Osteoblast (primary cell): ENCODE measurements around the gene THOP1. TPM values are rescaled to one million over a fixed set of nuclear protein-coding genes. Genes with fewer than 3 reads are reported as not detected.

Source experiments
- DNase-seq: peaks from one replicate; pipeline ENCODE4 v3.0.0; 2011; ENCODE audit warnings: low spot score, mixed read lengths; ENCODE audit not compliant: insufficient read length; ENCODE audit errors: missing footprints
- H2AFZ ChIP-seq: 2 replicates; pipeline ENCODE4 v1.6.0; 2011; ENCODE audit warnings: mild to moderate bottlenecking, low read length
- H3K27ac ChIP-seq: 2 replicates; pipeline ENCODE4 v1.5.1; 2011; ENCODE audit warnings: mild to moderate bottlenecking, low read depth, low read length, moderate library complexity
- H3K27me3 ChIP-seq: 2 replicates; pipeline ENCODE4 v1.6.0; 2012; ENCODE audit warnings: mild to moderate bottlenecking, control low read depth, inconsistent platforms, low read length, moderate library complexity; ENCODE audit not compliant: insufficient read depth
- H3K36me3 ChIP-seq: 2 replicates; pipeline ENCODE4 v1.5.1; 2011; ENCODE audit warnings: mild to moderate bottlenecking, low read length, control low read depth, moderate library complexity; ENCODE audit not compliant: insufficient read depth
- H3K4me1 ChIP-seq: 2 replicates; pipeline ENCODE4 v1.5.1; 2011; ENCODE audit warnings: mild to moderate bottlenecking, low read length, control low read depth, moderate library complexity; ENCODE audit not compliant: insufficient read depth
- H3K4me2 ChIP-seq: 2 replicates; pipeline ENCODE4 v1.6.0; 2011; ENCODE audit warnings: mild to moderate bottlenecking, low read length; ENCODE audit not compliant: insufficient read depth
- H3K4me3 ChIP-seq: fragments of 200-600 bp; sonication (generic); 3 replicates; pipeline ENCODE4 v1.5.1; 2012; ENCODE audit warnings: mild to moderate bottlenecking, low read length, inconsistent platforms; ENCODE audit not compliant: insufficient read depth
- H3K79me2 ChIP-seq: 2 replicates; pipeline ENCODE4 v1.6.0; 2012; ENCODE audit warnings: mild to moderate bottlenecking, low read length, control low read depth, inconsistent platforms; ENCODE audit not compliant: insufficient read depth
- H3K9me3 ChIP-seq: 2 replicates; pipeline ENCODE4 v1.5.1; 2011; ENCODE audit warnings: low read depth, low read length, control low read depth
- H4K20me1 ChIP-seq: 2 replicates; pipeline ENCODE4 v1.6.0; 2012; ENCODE audit warnings: mild to moderate bottlenecking, low read length, control low read depth; ENCODE audit not compliant: insufficient read depth
- CTCF ChIP-seq: IDR thresholded peaks from 2 replicates; pipeline ENCODE4 v1.5.1; 2011; ENCODE audit warnings: mild to moderate bottlenecking, low read depth, low read length, moderate library complexity; ENCODE audit errors: extremely low read depth
- total RNA-seq: library from RNA; depleted of rRNA; stranded (reverse); fragments of >200 nt; gene quantifications from 2 replicates; pipeline ENCODE4 v1.2.3, GENCODE V29; 2012

THOP1 gene
- total RNA-seq, 1 donor: 45.6 TPM

GRCh38 chr19:2800506-2800905 lies 15.2 kb downstream of the THOP1 start:
- H3K27me3 ChIP-seq: no peaks in the 10 kb centered on the region
- H3K4me1 ChIP-seq: no peaks in the 10 kb centered on the region
- DNase-seq: peak; percentile 70
- peaks cover 4% of the 10 kb centered on the region for H4K20me1 ChIP-seq
- no peaks in the 10 kb centered on the region for H3K79me2 ChIP-seq
- H3K9me3 ChIP-seq: no peaks in the 10 kb centered on the region
- H2AFZ ChIP-seq: no peak overlapping the region
- H3K36me3 ChIP-seq: peaks cover 22% of the 10 kb centered on the region
- H3K4me2 ChIP-seq: no peak overlapping the region
- H3K27ac ChIP-seq: no peak overlapping the region
- TF ChIP-seq CTCF: no peak
- no peak overlapping the region for H3K4me3 ChIP-seq

GRCh38 chr19:2802826-2803225 lies 17.5 kb downstream of the THOP1 start:
- Histone ChIP-seq H3K36me3 (peaks cover 23% of the 10 kb centered on the region), H3K4me1 (no peaks in the 10 kb centered on the region), H4K20me1 (peaks cover 4% of the 10 kb centered on the region), H3K27ac (no peak overlapping the region), H2AFZ (no peak overlapping the region), H3K79me2 (no peaks in the 10 kb centered on the region), H3K4me2 (no peak overlapping the region), H3K9me3 (no peaks in the 10 kb centered on the region), H3K4me3 (no peak overlapping the region), H3K27me3 (no peaks in the 10 kb centered on the region)
- DNase-seq: peak; percentile 82
- TF ChIP-seq CTCF: no peak

- Histone ChIP-seq H3K36me3 (peaks cover 21% of the 10 kb centered on the region), H3K27ac (no peak overlapping the region)
- no peak for TF ChIP-seq CTCF
Measured at GRCh38 chr19:2803486-2804155, 18.3 kb downstream of the THOP1 start.

GRCh38 chr19:2804156-2805004 lies 19.1 kb downstream of the THOP1 start:
- Histone ChIP-seq H3K36me3 (peaks cover 23% of the 10 kb centered on the region), H4K20me1 (no peaks in the 10 kb centered on the region), H3K4me3 (no peak overlapping the region), H3K9me3 (no peaks in the 10 kb centered on the region), H3K27ac (no peak overlapping the region), H3K27me3 (no peaks in the 10 kb centered on the region), H2AFZ (no peak overlapping the region), H3K4me2 (no peak overlapping the region), H3K79me2 (no peaks in the 10 kb centered on the region), H3K4me1 (no peaks in the 10 kb centered on the region)
- TF ChIP-seq CTCF: no peak
- peak; percentile 85 for DNase-seq

More at GRCh38 chr19:2803486-2804155, 18.3 kb downstream of the THOP1 start:
- peak; percentile 86 for DNase-seq
- Histone ChIP-seq H3K4me3 (no peak overlapping the region), H3K79me2 (no peaks in the 10 kb centered on the region), H3K27me3 (no peaks in the 10 kb centered on the region), H3K4me1 (no peaks in the 10 kb centered on the region), H3K4me2 (no peak overlapping the region), H2AFZ (no peak overlapping the region), H3K9me3 (no peaks in the 10 kb centered on the region), H4K20me1 (peaks cover 1% of the 10 kb centered on the region)
